ENCODE results near the gene TRIP13. TPM values are rescaled to one million over a fixed set of nuclear protein-coding genes. Genes with fewer than 3 reads are reported as not detected.

The TRIP13 gene
- total and polyA plus RNA-seq, 2 experiments from 2014 or later: 9.2 to 9.4 TPM

DNA sequence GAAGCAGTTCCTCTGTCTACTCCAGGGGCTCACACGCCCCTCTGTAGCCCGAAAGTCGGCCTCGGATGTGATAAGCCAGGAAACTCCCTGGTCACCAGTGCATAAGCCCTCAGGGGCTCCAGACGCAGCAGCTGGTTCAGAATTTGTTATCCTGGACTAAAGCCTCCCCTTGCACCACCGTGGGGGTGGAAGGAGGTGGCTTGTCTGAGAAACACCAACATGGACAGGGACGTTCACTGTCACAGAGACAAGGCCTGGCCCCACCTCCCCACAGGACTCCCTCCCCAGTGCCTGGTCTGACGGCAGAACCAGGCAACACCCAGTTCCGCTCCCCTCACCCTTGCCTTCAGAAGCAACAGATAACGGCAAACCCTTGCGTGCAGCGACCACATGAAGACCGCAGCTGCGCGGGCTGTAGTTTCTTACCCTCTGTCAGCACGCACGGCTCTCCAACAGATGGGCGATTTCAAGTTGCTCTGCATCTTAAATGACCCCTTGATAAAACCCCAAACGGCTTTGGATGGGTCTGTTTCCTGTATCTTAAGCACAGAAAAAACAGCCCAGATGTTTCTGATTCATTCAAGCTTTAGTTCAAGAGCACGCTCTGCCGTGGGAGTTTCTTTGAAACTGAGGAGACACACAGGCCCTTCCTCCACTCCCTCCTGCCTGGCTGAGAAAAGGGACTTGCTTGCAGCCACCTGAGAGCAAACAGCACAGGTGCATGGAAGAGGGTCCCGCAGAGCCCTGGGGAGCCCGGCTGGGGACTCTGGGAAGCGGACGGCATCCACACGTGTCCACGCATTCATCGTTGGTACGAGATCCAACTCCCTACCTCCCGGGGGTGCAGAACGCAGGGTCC lies 71.2 kb downstream of the TRIP13 start:
- Histone ChIP-seq H3K27me3 (peaks cover 7% of the 10 kb centered on the region), H3K9me3 (ENCODE audit: low read depth) (no peaks in the 10 kb centered on the region), H4K20me1 (ENCODE audit: insufficient read depth, poor library complexity, severe bottlenecking) (no peaks in the 10 kb centered on the region), H3K79me2 (no peaks in the 10 kb centered on the region), H3K36me3 (replicated peaks; ENCODE audit: insufficient read depth, low read depth) (no peaks in the 10 kb centered on the region), H3K27ac (peak overlapping the region; percentile 79), H3K4me1 (ENCODE audit: insufficient read depth) (peaks cover 12% of the 10 kb centered on the region), H2AFZ (no peak overlapping the region), H3K4me2 (peak overlapping the region; percentile 27), H3K9me2 (replicated peaks; ENCODE audit: insufficient read depth) (no peaks in the 10 kb centered on the region), H3K4me3 (no peak overlapping the region)
- DNase-seq (ENCODE audit: low spot score): peak; percentile 74
- TF ChIP-seq, protein P1, sequence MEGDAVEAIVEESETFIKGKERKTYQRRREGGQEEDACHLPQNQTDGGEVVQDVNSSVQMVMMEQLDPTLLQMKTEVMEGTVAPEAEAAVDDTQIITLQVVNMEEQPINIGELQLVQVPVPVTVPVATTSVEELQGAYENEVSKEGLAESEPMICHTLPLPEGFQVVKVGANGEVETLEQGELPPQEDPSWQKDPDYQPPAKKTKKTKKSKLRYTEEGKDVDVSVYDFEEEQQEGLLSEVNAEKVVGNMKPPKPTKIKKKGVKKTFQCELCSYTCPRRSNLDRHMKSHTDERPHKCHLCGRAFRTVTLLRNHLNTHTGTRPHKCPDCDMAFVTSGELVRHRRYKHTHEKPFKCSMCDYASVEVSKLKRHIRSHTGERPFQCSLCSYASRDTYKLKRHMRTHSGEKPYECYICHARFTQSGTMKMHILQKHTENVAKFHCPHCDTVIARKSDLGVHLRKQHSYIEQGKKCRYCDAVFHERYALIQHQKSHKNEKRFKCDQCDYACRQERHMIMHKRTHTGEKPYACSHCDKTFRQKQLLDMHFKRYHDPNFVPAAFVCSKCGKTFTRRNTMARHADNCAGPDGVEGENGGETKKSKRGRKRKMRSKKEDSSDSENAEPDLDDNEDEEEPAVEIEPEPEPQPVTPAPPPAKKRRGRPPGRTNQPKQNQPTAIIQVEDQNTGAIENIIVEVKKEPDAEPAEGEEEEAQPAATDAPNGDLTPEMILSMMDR (IDR thresholded peaks at IDR 0.05; ENCODE audit: poor library complexity): no peak
- TF ChIP-seq EZH2phosphoT487 (IDR thresholded peaks at IDR 0.05; ENCODE audit: low read depth, severe bottlenecking, unreplicated experiment): no peak
- no peak for TF ChIP-seq EZH2 (IDR thresholded peaks at IDR 0.05; ENCODE audit: borderline replicate concordance)
- WGBS (ENCODE audit: low lambda C conversion rate, missing lambda C conversion rate): 50% methylated on average over 31 of the region's 31 CpGs

DNA sequence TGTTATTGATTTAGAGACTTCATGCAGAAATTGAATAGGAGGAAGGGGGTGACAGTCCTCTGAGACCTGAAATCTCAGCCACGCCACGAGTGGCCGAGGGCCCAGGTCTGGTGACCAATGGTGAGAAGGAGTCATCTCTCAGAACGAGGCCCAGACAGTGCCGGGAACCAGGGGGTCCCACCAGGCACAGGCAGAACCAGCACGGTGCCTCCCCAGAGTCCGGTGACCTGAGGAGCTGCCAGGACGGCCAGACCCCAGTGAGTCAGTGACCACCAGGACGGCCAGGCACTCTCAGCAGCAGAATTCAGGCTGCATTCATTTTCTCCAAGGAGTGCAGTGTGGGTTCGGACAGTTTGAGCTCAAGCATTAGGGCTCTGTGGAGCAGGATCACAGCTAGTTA lies 72.1 kb downstream of the TRIP13 start:
- H3K4me2 ChIP-seq: no peak overlapping the region
- DNase-seq (ENCODE audit: low spot score): no peak
- no peaks in the 10 kb centered on the region for H3K9me2 ChIP-seq (replicated peaks; ENCODE audit: insufficient read depth)
- H3K27ac ChIP-seq: peak overlapping the region; percentile 59
- no peaks in the 10 kb centered on the region for H4K20me1 ChIP-seq (ENCODE audit: insufficient read depth, poor library complexity, severe bottlenecking)
- peaks cover 7% of the 10 kb centered on the region for H3K27me3 ChIP-seq
- TF ChIP-seq EZH2 (IDR thresholded peaks at IDR 0.05; ENCODE audit: borderline replicate concordance) (no peak), EZH2phosphoT487 (IDR thresholded peaks at IDR 0.05; ENCODE audit: low read depth, severe bottlenecking, unreplicated experiment) (no peak)
- TF ChIP-seq, protein P1 (IDR thresholded peaks at IDR 0.05; ENCODE audit: poor library complexity): no peak
- no peaks in the 10 kb centered on the region for H3K79me2 ChIP-seq
- no peak overlapping the region for H2AFZ ChIP-seq
- no peak overlapping the region for H3K4me3 ChIP-seq
- peaks cover 12% of the 10 kb centered on the region for H3K4me1 ChIP-seq (ENCODE audit: insufficient read depth)
- H3K9me3 ChIP-seq (ENCODE audit: low read depth): no peaks in the 10 kb centered on the region
- no peaks in the 10 kb centered on the region for H3K36me3 ChIP-seq (replicated peaks; ENCODE audit: insufficient read depth, low read depth)
- WGBS (ENCODE audit: low lambda C conversion rate, missing lambda C conversion rate): 88% methylated on average over 10 of the region's 10 CpGs

DNA sequence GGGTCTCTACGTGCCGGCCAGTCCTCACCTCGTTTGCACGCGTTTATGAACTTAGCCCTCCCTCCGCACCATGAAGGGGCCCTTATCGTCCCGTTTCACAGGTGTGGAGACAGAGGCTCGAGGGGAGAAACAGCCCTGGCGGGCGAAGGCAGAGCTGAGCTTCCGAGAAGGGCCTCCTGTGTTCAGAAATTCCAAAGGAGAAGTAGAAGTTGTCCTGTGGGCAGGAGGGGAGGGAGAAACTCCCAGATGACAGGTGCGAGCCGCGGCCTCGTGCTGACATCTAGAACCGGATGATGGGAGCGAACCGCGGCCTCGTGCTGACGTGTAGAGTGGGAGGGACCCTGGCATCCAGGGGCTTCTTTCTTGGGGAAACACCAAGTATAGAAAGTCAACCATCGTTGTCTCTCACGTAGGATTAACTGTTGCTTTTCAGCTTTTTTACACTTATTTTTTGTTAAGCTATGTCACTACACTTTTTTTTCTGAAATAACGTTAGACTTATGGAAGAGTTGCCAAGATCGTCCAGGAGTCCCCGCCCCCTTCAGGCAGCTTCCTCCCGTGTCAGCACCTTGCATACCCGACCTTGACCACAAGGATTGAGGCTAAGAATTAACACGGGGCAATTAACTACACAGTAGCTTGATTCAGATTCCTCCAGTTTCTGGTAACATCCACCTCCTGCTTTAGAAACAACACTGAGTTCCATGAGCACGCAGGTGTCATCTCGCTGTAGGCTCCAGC lies 73.1 kb downstream of the TRIP13 start:
- no peak overlapping the region for H3K4me3 ChIP-seq
- no peak overlapping the region for H3K27ac ChIP-seq
- H3K4me2 ChIP-seq: no peak overlapping the region
- peaks cover 7% of the 10 kb centered on the region for H3K27me3 ChIP-seq
- no peaks in the 10 kb centered on the region for H3K79me2 ChIP-seq
- H4K20me1 ChIP-seq (ENCODE audit: insufficient read depth, poor library complexity, severe bottlenecking): no peaks in the 10 kb centered on the region
- H3K9me3 ChIP-seq (ENCODE audit: low read depth): no peaks in the 10 kb centered on the region
- H2AFZ ChIP-seq: no peak overlapping the region
- H3K9me2 ChIP-seq (replicated peaks; ENCODE audit: insufficient read depth): no peaks in the 10 kb centered on the region
- no peaks in the 10 kb centered on the region for H3K36me3 ChIP-seq (replicated peaks; ENCODE audit: insufficient read depth, low read depth)
- DNase-seq (ENCODE audit: low spot score): no peak
- TF ChIP-seq, protein P1 (IDR thresholded peaks at IDR 0.05; ENCODE audit: poor library complexity): no peak
- TF ChIP-seq EZH2phosphoT487 (IDR thresholded peaks at IDR 0.05; ENCODE audit: low read depth, severe bottlenecking, unreplicated experiment) (no peak), EZH2 (IDR thresholded peaks at IDR 0.05; ENCODE audit: borderline replicate concordance) (no peak)
- H3K4me1 ChIP-seq (ENCODE audit: insufficient read depth): peaks cover 12% of the 10 kb centered on the region
- WGBS (ENCODE audit: low lambda C conversion rate, missing lambda C conversion rate): 88% methylated on average over 32 of the region's 32 CpGs
